IPS-11a (cell line): ENCODE results near the gene POLA1.

Source experiments
- H3K4me3 ChIP-seq: one replicate; pipeline ENCODE4 v1.5.1; 2013; ENCODE audit warnings: low read depth, low read length, control low read depth

POLA1 gene

GRCh38 chrX:25004485-25005032 lies 310.8 kb downstream of the POLA1 start:
- no peak overlapping the region for H3K4me3 ChIP-seq

- no peak overlapping the region for H3K4me3 ChIP-seq
Measured at GRCh38 chrX:25005034-25005381, 311.3 kb downstream of the POLA1 start.

- no peak overlapping the region for H3K4me3 ChIP-seq
Measured at GRCh38 chrX:25005382-25006185, 311.9 kb downstream of the POLA1 start.

- no peak overlapping the region for H3K4me3 ChIP-seq
Measured at GRCh38 chrX:25006586-25007058, 312.9 kb downstream of the POLA1 start.

- no peak overlapping the region for H3K4me3 ChIP-seq
Measured at GRCh38 chrX:25007059-25008053, 313.6 kb downstream of the POLA1 start.

- H3K4me3 ChIP-seq: no peak overlapping the region
Measured at GRCh38 chrX:25009407-25009806, 315.7 kb downstream of the POLA1 start.

GRCh38 chrX:25010784-25011588 lies 317.3 kb downstream of the POLA1 start:
- no peak overlapping the region for H3K4me3 ChIP-seq

- H3K4me3 ChIP-seq: no peak overlapping the region
Measured at GRCh38 chrX:25011589-25012432, 318.1 kb downstream of the POLA1 start.

GRCh38 chrX:25012433-25012735 lies 318.7 kb downstream of the POLA1 start:
- no peak overlapping the region for H3K4me3 ChIP-seq

- H3K4me3 ChIP-seq: no peak overlapping the region
Measured at GRCh38 chrX:25012793-25013631, 319.3 kb downstream of the POLA1 start.

- H3K4me3 ChIP-seq: no peak overlapping the region
Measured at GRCh38 chrX:25013632-25014365, 320.1 kb downstream of the POLA1 start.

- no peak overlapping the region for H3K4me3 ChIP-seq
Measured at GRCh38 chrX:25014366-25014838, 320.7 kb downstream of the POLA1 start.

- H3K4me3 ChIP-seq: no peak within 1 kb of the TSS
Measured at GRCh38 chrX:25015486-25016360, 322.0 kb downstream of the POLA1 start, which contains the start of gene ARX. Gene ARX, minus strand, starts transcription at chrX:25015965. Its CDS starts 228 bp downstream, at chrX:25015737.

GRCh38 chrX:25016361-25016671 lies 322.6 kb downstream of the POLA1 start:
- no peak overlapping the region for H3K4me3 ChIP-seq

GRCh38 chrX:25016938-25017598 lies 323.4 kb downstream of the POLA1 start:
- H3K4me3 ChIP-seq: no peak overlapping the region

GRCh38 chrX:25017667-25018247 lies 324.0 kb downstream of the POLA1 start:
- no peak overlapping the region for H3K4me3 ChIP-seq
